Fibroblast of villous mesenchyme (primary cell): ENCODE measurements around the gene KIF20A. TPM values are rescaled to one million over a fixed set of nuclear protein-coding genes. Genes with fewer than 3 reads are reported as not detected.

Experiments
- DNase-seq: peaks from one replicate; pipeline ENCODE4 v3.0.0-alpha.2; 2010; ENCODE audit warnings: low read depth
- H3K4me3 ChIP-seq: 2 replicates; pipeline ENCODE4 v1.5.1; 2011; ENCODE audit warnings: low read depth, mild to moderate bottlenecking, low read length
- CTCF ChIP-seq: IDR thresholded peaks from 2 replicates; pipeline ENCODE4 v1.5.1; 2012; ENCODE audit warnings: low read depth, mild to moderate bottlenecking, low read length; ENCODE audit not compliant: insufficient read depth
- total RNA-seq: library from RNA; depleted of rRNA; stranded (reverse); fragments of >200 nt; gene quantifications from 2 replicates; pipeline ENCODE4 v1.2.3, GENCODE V29; 2012

The KIF20A gene
- 30.6 and 60.0 TPM in 2 replicates for total RNA-seq

- peak; percentile 95 for DNase-seq
- TF ChIP-seq CTCF: no peak
- H3K4me3 ChIP-seq: peak within 1 kb of the TSS; percentile 82
These were observed at the start of gene KIF20A, which contains the start of gene BRD8 for GRCh38 chr5:138178516-138179276. TSS of gene KIF20A (plus strand) at chr5:138179112. CDS start at chr5:138179681, 569 bp downstream. TSS of gene BRD8 (minus strand) at chr5:138178630. CDS start at chr5:138178614, 16 bp downstream.

GRCh38 chr5:138129347-138129746 is 49.6 kb upstream of the KIF20A start:
- DNase-seq: no peak
- H3K4me3 ChIP-seq: no peak overlapping the region
- no peak for TF ChIP-seq CTCF

- no peak for TF ChIP-seq CTCF
- DNase-seq: no peak
- no peak overlapping the region for H3K4me3 ChIP-seq
These were observed 46.4 kb upstream of the KIF20A start for GRCh38 chr5:138132543-138132942.

GRCh38 chr5:138138949-138139780 is 39.7 kb upstream of the KIF20A start, which contains the start of gene NME5:
TSS of gene NME5 (minus strand) at chr5:138139428. CDS start at chr5:138138780, 648 bp downstream.
- TF ChIP-seq CTCF: no peak
- peak within 1 kb of the TSS; percentile 54 for H3K4me3 ChIP-seq
- DNase-seq: peak; percentile 44

GRCh38 chr5:138139781-138140090 is 39.2 kb upstream of the KIF20A start:
- no peak for TF ChIP-seq CTCF
- DNase-seq: no peak
- H3K4me3 ChIP-seq: no peak overlapping the region

- no peak for TF ChIP-seq CTCF
- no peak overlapping the region for H3K4me3 ChIP-seq
- DNase-seq: no peak
These were observed 38.6 kb upstream of the KIF20A start for GRCh38 chr5:138140268-138140667.
